Measurements from ENCODE around the gene OR5M8.

The OR5M8 gene

DNA sequence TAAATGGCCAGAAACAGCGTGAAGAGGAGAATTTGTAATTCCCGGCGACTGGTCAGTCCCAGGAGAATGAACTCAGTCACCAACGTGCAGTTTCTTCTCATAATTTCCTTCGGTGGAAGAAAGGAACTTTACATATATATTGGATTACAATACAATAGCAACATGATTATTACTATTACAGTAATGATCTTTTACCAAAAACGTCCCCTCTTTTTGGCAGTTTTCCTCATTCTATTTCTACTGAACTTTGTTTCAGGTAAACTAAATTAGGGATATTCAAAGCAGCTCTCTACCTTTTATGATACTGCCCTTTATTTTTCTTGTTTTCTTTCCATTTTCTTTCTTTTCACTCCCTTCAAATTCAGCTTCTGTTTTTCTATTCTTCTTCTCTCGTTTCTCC is at the start of gene OR5M8:
OR5M8 (minus strand) TSS at position 101 of the 400 bp plus-strand sequence; CDS start at position 101, 0 bp downstream.
- no peak for DNase-seq (ENCODE audit: low read depth in 2 of 2)

DNA sequence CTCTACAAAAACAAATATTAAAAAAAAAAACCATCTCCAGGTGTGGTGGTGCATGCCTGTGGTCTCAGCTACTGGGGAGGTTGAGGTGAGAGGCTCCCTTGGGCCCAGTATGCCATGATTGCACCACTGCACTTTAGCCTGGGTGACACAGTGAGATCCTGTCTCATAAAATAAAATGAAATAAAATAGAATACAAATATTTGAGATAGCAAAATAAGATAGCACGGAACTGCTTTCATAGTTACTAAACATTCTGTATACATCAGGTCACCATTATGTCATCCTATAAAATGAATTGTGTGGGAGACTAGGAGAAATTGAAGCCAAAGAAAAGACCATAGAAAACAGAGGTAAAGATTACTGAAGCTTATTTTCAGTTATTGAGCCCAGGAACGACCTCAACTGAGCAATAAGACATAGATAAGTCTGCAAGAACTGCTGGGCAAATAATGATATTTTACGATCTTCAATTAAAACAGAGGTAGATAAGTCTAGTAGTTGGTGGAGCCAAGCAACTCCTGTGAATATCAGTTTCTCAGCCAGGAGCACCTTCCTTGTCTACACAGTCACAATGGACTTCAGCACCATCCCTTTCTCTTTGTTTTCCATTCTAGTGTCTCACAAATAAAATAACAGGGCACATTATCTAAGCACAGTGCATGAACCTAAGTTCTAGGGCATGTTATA is 42.0 kb upstream of the OR5M8 start:
- DNase-seq (ENCODE audit: low read depth in 2 of 2): no peak

DNA sequence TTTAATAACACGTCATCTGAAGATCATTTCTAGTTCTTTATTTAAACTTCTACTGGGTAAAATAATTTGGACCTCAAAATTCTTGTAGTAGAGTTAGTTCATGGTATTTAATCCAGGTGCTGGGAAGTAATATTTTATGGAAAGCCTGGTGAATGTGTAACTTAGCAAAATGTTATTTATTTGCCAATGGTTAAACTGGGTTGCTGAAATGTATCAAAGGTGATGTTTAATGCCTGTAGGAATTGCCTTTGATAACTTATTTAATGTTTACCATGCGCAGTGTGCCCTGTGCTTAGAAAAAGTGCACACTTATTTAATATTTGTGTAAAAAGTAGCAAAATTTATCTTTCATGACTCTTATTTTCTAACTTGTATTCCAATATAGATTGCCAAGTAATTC is 40.7 kb upstream of the OR5M8 start:
- no peak for DNase-seq (ENCODE audit: low read depth in 2 of 2)

DNA sequence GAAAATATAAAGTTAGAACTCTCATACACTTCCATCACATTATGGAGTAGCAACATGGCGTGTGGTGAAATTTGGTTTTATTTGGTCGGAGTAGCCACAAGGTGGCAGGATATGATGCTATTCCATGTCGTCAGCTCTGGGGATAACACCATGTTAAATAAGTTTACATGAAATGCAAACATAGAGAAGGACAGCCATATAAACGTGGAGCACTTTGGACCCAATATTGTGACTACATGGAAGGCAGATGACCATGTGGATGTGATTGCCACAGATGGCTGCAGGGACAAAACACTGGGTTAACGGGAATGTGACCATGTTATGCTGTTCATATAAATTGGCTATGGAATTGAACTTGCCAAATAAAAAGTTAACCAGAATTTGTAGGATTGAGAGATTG is 30.8 kb upstream of the OR5M8 start:
- DNase-seq (ENCODE audit: low read depth in 2 of 2): no peak

DNA sequence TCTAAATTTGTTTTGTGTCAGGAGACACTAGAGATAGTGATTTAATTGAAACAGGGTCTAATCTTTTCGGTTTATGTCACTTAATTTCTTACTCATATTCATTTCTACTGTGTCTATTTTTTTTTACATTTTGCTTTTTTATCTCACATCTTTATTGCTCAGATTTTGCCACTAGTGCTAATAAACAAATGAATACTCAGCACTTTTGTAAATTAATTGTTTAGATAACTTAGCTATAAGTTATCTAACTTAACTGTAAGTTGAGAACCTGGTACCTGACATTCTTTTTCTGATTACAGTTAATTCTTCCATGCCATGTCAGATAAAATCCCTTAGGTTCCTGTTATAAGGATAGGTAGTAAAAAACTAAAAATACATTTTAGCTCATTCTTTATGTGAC is 22.1 kb upstream of the OR5M8 start:
- DNase-seq (ENCODE audit: low read depth in 2 of 2): no peak

DNA sequence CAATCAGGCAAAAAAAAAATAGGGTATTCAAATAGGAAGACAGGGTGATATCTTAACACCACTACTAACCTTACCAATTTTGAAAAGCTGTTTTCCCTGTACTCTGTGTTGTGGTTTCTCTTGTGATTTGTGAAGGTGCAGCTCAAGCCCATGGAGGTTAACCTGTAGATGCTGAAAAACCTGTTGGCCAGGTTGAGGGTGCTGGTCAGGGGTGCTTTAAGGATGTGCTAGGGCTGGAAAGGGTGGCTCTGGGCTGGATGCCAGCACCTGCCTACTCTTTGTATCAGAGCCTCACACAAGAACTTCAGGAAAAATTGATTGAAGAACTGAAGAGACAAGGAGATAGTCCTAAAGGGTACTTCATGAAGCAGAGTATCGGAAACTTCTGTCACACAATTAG is 18.3 kb upstream of the OR5M8 start:
- no peak for DNase-seq (ENCODE audit: low read depth in 2 of 2)

DNA sequence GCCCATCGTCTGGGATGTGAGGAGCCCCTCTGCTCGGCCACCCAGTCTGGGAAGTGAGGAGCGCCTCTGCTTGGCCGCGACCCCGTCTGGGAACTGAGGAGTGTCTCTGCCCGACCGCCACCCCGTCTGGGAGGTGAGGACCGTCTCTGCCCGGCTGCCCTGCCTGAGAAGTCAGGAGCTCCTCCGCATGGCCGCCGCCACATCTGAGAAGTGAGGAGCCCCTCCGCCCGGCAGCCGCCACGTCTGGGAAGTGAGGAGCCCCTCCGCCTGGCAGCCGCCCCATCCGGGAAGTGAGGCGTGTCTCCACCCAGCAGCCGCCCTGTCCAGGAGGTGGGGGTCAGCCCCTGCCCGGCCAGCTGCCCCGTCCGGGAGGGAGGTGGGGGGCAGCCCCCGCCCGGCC is 5.8 kb upstream of the OR5M8 start:
- no peak for DNase-seq (ENCODE audit: low read depth in 2 of 2)

DNA sequence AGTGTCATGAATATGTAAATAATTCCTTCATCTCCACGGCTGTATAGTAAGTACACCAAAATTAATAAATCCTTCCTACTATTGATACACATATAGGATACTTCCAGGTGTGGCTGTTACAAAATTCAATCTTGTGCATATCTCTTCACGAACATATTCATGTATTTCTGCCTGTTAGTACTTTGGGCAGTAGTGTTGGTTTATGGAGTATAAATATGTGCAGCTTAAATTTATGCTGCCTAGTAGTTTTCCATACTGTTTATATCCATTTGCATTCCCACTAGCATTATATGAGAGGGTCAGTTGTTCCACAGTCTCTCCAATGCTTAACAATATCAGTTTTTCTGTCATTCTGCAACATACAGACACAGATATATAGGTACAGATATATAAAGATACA is 3.9 kb upstream of the OR5M8 start:
- no peak for DNase-seq (ENCODE audit: low read depth in 2 of 2)

DNA sequence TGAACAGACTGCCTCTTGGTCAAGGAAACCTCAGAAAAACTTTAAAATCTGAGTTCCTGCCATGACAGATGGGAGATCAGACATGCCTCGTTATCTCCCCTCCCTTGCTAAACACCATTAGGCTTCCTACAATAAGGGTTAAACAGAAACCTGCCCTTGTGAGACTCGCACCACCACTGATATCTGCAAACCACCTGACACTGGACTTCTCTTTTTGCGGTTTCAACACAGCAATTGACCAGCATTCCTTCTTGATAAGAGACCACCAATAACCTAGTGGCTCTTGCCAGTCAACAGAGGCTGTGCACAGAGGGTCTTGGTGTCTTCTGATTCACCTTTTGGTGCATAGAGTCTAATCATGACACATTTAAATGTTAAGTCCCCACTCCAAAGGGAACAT is 4.4 kb downstream of the OR5M8 start:
- no peak for DNase-seq (ENCODE audit: low read depth in 2 of 2)

DNA sequence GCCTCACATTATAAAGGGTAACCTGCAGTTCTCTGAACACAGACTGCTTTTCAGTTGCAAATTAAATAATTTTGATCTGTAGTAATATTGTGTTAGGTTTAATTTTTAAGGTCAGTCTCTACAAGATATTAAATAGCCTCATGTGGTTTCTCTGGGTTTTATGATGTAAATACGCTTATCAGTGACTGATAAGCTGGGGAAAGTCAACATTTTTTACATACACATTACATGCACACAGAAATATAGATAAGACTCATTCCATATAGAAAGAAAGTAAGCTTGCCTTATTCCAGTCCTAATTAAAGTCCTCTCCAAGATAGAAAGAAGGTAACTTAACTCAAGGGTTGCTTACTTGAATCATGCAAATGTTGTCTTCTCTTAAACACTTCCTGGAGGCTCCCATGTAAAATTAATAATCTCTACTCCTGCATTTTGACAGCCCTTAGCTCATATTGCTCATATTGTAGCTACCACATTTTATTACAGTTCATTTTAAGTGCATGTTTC is 16.4 kb downstream of the OR5M8 start:
- DNase-seq (ENCODE audit: low read depth in 2 of 2): no peak

DNA sequence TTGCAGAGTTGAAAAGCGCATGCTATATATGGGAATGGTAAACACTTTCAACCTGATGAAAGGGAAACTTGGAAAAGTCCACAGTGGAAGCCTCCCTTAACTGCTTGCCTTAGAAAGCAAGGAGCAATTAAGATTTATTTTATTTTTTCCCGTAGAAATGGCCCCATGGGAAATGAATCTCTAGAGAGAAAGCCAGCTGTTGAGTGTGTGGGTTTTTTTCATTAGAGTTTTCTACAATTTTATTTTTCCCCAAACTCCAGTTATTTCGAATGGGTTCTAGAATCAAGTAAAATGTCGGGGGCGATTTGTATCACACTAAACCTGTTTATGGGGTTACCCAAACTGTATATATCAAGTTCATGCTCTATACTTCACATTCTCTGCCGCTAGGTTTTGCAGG is 17.9 kb downstream of the OR5M8 start, which contains the start of gene OR5M3:
OR5M3 (minus strand) TSS at position 101 of the 400 bp plus-strand sequence. CDS start 2,855 bp downstream, outside the sequence.
- DNase-seq (ENCODE audit: low read depth in 2 of 2): no peak

DNA sequence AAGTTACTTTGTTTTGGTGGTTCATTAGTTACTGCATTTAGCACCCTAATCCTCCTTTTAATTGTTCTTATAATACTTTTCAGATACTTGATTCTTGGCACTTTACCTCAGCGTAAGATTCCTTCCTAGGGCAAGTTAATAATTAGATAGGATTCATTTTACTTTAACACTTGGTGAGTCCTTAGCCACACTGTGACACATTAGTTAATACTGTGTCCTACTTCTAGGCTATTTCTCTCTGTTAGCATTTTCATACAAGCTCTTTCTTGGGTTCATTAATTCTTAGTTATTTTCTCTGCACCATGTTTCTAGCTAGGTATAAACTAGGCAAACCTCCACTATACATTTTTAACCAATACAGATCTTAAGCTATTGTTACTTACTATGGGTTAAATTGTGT is 34.1 kb downstream of the OR5M8 start:
- DNase-seq (ENCODE audit: low read depth in 2 of 2): no peak

DNA sequence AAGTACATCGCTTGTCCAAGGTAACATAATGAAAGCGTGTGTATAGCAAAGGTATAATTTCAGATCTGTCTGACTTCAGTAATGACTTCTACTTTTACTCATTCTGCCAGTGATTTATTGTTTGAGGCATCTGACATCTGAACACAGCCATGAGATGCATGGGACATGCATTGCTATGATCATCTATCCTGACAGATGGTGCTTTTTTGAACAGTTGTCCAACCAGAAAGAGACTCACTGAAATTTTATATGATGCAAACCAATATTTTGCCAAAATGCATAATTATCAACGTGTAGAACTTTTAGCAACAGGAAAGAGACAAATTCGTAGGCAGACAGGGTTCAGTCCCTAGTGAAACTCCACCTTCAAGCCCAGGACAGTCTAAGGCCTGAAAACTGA is 37.6 kb downstream of the OR5M8 start:
- no peak for DNase-seq (ENCODE audit: low read depth in 2 of 2)
